H1 (cell line): ENCODE measurements around the gene CUL4A. TPM values are rescaled to one million over a fixed set of nuclear protein-coding genes. Genes with fewer than 3 reads are reported as not detected.

Experiments used
- CTCF ChIA-PET: fragments of 300-600 bp; sonication (Branson Sonifier 250); formaldehyde crosslinking; loops from one replicate; lab custom pipeline; 2021; ENCODE audit not compliant: partially characterized antibody; lab: Charles Lee
- POLR2A ChIA-PET: fragments of 300-600 bp; sonication (Branson Sonifier 250); formaldehyde crosslinking; loops from one replicate; lab custom pipeline; 2021; ENCODE audit warnings: inconsistent platforms; ENCODE audit not compliant: partially characterized antibody; lab: Charles Lee
- DNase-seq, 2 experiments: peaks; one replicate each; pipeline versions ENCODE4 v3.0.0 to v3.0.0-alpha.2; 2010 to 2022; ENCODE audit warnings: low spot score in 2 of 2, low read depth in 1 of 2, mixed read lengths in 1 of 2
- FAIRE-seq: peaks from 2 replicates; lab custom pipeline; 2011; peaks lifted over from hg19 to GRCh38; lab: Jason Lieb, UNC
- H2AFZ ChIP-seq: 2 replicates; pipeline ENCODE4 v1.8.1; 2012; ENCODE audit warnings: low read length, inconsistent platforms
- H2AK5ac ChIP-seq: 2 replicates; pipeline ENCODE4 v1.6.1; 2013; ENCODE audit warnings: low read depth, low read length
- H2BK120ac ChIP-seq: replicated peaks from 2 replicates; pipeline ENCODE3; 2013; ENCODE audit warnings: low read depth, low read length, inconsistent platforms
- H2BK12ac ChIP-seq: 2 replicates; pipeline ENCODE4 v1.6.1; 2013; ENCODE audit warnings: low read depth, low read length
- H2BK15ac ChIP-seq: 2 replicates; pipeline ENCODE4 v1.6.1; 2013; ENCODE audit warnings: low read length
- H2BK20ac ChIP-seq: 2 replicates; pipeline ENCODE4 v1.6.1; 2013; ENCODE audit warnings: low read length
- H2BK5ac ChIP-seq: 2 replicates; pipeline ENCODE4 v1.6.1; 2013; ENCODE audit warnings: low read depth, low read length
- H3K14ac ChIP-seq: 2 replicates; pipeline ENCODE4 v1.6.1; 2013; ENCODE audit warnings: inconsistent platforms; ENCODE audit not compliant: insufficient read length
- H3K18ac ChIP-seq: 2 replicates; pipeline ENCODE4 v1.6.1; 2013; ENCODE audit warnings: low read length; ENCODE audit errors: extremely low read depth
- H3K23ac ChIP-seq: 2 replicates; pipeline ENCODE4 v1.6.1; 2013; ENCODE audit warnings: inconsistent platforms; ENCODE audit not compliant: insufficient read length
- H3K23me2 ChIP-seq: 2 replicates; pipeline ENCODE4 v1.6.1; 2013; ENCODE audit warnings: low read depth, low read length
- H3K27ac ChIP-seq: 2 replicates; pipeline ENCODE4 v1.6.1; 2011; ENCODE audit warnings: low read depth, low read length, inconsistent platforms
- H3K27me3 ChIP-seq, 4 experiments: replicated peaks in 1 of 4; 1 replicate in 1 of 4; 2 replicates in 3 of 4; pipeline versions ENCODE4 v1.6.1 to v1.8.1; 2011 to 2013; ENCODE audit warnings: low read length in 3 of 4, mild to moderate bottlenecking in 3 of 4, inconsistent platforms in 2 of 4, mixed read lengths in 2 of 4, moderate library complexity in 1 of 4; ENCODE audit not compliant: control insufficient read depth in 3 of 4, insufficient read depth in 3 of 4; ENCODE audit errors: extremely low read depth in 1 of 4
- H3K36me3 ChIP-seq, 4 experiments: 2 replicates each; pipeline versions ENCODE4 v1.6.1 to v1.8.1; 2011 to 2013; ENCODE audit warnings: mild to moderate bottlenecking in 4 of 4, low read length in 3 of 4, moderate library complexity in 2 of 4, control low read depth in 1 of 4, inconsistent platforms in 1 of 4; ENCODE audit not compliant: insufficient read depth in 4 of 4, control insufficient read depth in 2 of 4
- H3K4ac ChIP-seq: replicated peaks from 2 replicates; pipeline ENCODE3; 2013; ENCODE audit warnings: low read length, low read depth, mixed read lengths, inconsistent platforms; ENCODE audit not compliant: insufficient read length
- H3K4me1 ChIP-seq, 4 experiments: replicated peaks in 1 of 4; 1 replicate in 1 of 4; 2 replicates in 3 of 4; pipeline versions ENCODE4 v1.6.1 to v1.8.1; 2011 to 2013; ENCODE audit warnings: low read length in 3 of 4, inconsistent platforms in 2 of 4, mixed read lengths in 1 of 4; ENCODE audit not compliant: insufficient read depth in 4 of 4, control insufficient read depth in 3 of 4
- H3K4me2 ChIP-seq, 2 experiments: 2 replicates each; pipeline versions ENCODE4 v1.6.1 to v1.8.1; 2011 to 2013; ENCODE audit warnings: low read depth in 2 of 2, low read length in 2 of 2, control low read depth in 1 of 2, inconsistent platforms in 1 of 2, mild to moderate bottlenecking in 1 of 2; ENCODE audit not compliant: insufficient read depth in 1 of 2
- H3K4me3 ChIP-seq, 4 experiments: fragments of 200-600, 300-600 bp in 1 of 4; sonication (generic), shearing (Covaris generic), sonication (Bioruptor Twin) in 1 of 4; 2 replicates each; pipeline versions ENCODE4 v1.5.1 to v1.8.1; 2011 to 2016; ENCODE audit warnings: low read length in 4 of 4, low read depth in 3 of 4, control low read depth in 2 of 4, inconsistent platforms in 2 of 4, mild to moderate bottlenecking in 2 of 4, mixed read lengths in 1 of 4, moderate library complexity in 1 of 4; ENCODE audit not compliant: insufficient read depth in 2 of 4; ENCODE audit errors: extremely low read depth in 1 of 4
- H3K56ac ChIP-seq: replicated peaks from 2 replicates; pipeline ENCODE3; 2013; ENCODE audit warnings: low read depth, mild to moderate bottlenecking, mixed read lengths, low read length, inconsistent platforms; ENCODE audit not compliant: insufficient read length
- H3K79me1 ChIP-seq: 2 replicates; pipeline ENCODE4 v1.6.1; 2013; ENCODE audit warnings: low read depth, low read length, control low read depth
- H3K79me2 ChIP-seq, 2 experiments: 2 replicates each; pipeline versions ENCODE4 v1.6.1 to v1.8.1; 2012 to 2013; ENCODE audit warnings: low read length in 2 of 2, mild to moderate bottlenecking in 2 of 2, inconsistent platforms in 1 of 2; ENCODE audit not compliant: insufficient read depth in 2 of 2, control insufficient read depth in 1 of 2
- H3K9ac ChIP-seq, 4 experiments: replicated peaks in 1 of 4; 1 replicate in 1 of 4; 2 replicates in 3 of 4; pipeline versions ENCODE4 v1.6.1 to v1.8.1; 2011 to 2013; ENCODE audit warnings: low read depth in 3 of 4, low read length in 3 of 4, control low read depth in 2 of 4, mild to moderate bottlenecking in 2 of 4, moderate library complexity in 2 of 4, inconsistent platforms in 1 of 4; ENCODE audit errors: extremely low read depth in 1 of 4
- H3K9me3 ChIP-seq, 2 experiments: 2 replicates each; pipeline versions ENCODE4 v1.6.1 to v1.8.1; 2012 to 2013; ENCODE audit warnings: mild to moderate bottlenecking in 2 of 2, moderate library complexity in 2 of 2, control low read depth in 1 of 2, inconsistent platforms in 1 of 2, low read depth in 1 of 2, low read length in 1 of 2, mixed read lengths in 1 of 2; ENCODE audit not compliant: insufficient read depth in 2 of 2
- H4K20me1 ChIP-seq, 2 experiments: replicated peaks in 1 of 2; 2 replicates each; pipeline versions ENCODE3 to v1.8.1; 2011 to 2013; ENCODE audit warnings: inconsistent platforms in 2 of 2, low read length in 2 of 2, mild to moderate bottlenecking in 1 of 2; ENCODE audit not compliant: insufficient read depth in 2 of 2, control insufficient read depth in 1 of 2
- H4K5ac ChIP-seq: 2 replicates; pipeline ENCODE4 v1.6.1; 2013; ENCODE audit warnings: low read length, low read depth, mixed read lengths, inconsistent platforms; ENCODE audit not compliant: insufficient read length
- H4K8ac ChIP-seq: 2 replicates; pipeline ENCODE4 v1.8.0; 2013; ENCODE audit warnings: mild to moderate bottlenecking, moderate library complexity, low read length, inconsistent platforms; ENCODE audit not compliant: insufficient read depth; ENCODE audit errors: extremely low read depth
- H4K91ac ChIP-seq: replicated peaks from 2 replicates; pipeline ENCODE3; 2013; ENCODE audit warnings: low read length, mixed read lengths, inconsistent platforms; ENCODE audit not compliant: insufficient read length
- WGBS, 2 experiments: shearing (Covaris generic) in 1 of 2; methylation state at CpG; one replicate each; pipeline versions ENCODE4 v1.1.6 to v1.1.7; 2013 to 2015; ENCODE audit warnings: low lambda C conversion rate in 2 of 2, mixed read lengths in 2 of 2, inconsistent platforms in 1 of 2, low coverage in 1 of 2, missing lambda C conversion rate in 1 of 2; ENCODE audit not compliant: insufficient replicate concordance in 2 of 2, insufficient coverage in 1 of 2, insufficient read length in 1 of 2; ENCODE audit errors: extremely low coverage in 1 of 2, missing lambda C conversion rate in 1 of 2; 5-methylcytosine and 5-hydroxymethylcytosine counted together
- polyA plus RNA-seq, 7 experiments: library from polyadenylated mRNA; depleted of rRNA in 3 of 7; stranded (reverse) in 5 of 7; unstranded in 2 of 7; fragments of >200 nt in 5 of 7; fragments of 200-250 nt in 2 of 7; gene quantifications; 1 replicate in 5 of 7; 2 replicates in 1 of 7; 4 replicates in 1 of 7; pipeline versions ENCODE4 v1.2.1 to v1.2.3, GENCODE V29; 2011 to 2013; ENCODE audit warnings: missing spikeins in 2 of 7, mixed read lengths in 2 of 7
- total RNA-seq: library from RNA; stranded (reverse); fragmentation: NEBNext Ultra II Directional; extraction: Animal tissue kit (Norgen Biotek cat#: 25700); gene quantifications from 2 replicates; pipeline ENCODE4 v1.2.1, GENCODE V29; 2021

The CUL4A gene
- total and polyA plus RNA-seq, 2 of the 8 experiments (the other 6 are each of a cell fraction or from before 2014, with no cell fraction given), result 54.7 to 101 TPM

DNA sequence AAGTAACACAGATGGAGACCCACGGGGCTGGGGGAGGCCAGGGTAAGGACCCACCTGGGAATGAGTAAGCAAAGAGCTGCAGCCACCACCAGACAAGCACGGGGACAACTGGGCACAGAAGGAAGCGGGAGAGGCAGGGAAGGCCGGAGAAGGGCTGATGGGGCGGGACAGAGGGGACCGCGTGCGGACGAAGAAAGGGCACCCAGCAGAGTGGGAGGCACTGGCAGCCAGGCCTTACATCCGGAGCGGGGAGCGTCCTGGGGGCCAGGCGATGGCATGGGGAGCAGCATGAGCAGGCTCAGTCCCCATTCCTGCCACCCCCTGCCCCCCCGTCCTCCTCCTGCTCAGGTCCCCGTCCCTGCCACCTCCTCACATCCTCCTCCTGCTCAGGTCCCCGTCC, 48.0 kb upstream of the CUL4A start:
- Histone ChIP-seq H2BK12ac (no peak overlapping the region), H3K4me3 (no peak overlapping the region), H3K4me1 (peaks cover 0 to 22% (median 14%) of the 10 kb centered on the region in 4 experiments; a peak in 6 of 7 replicates), H2AK5ac (no peak overlapping the region), H3K27ac (no peak overlapping the region), H3K14ac (no peak overlapping the region), H3K36me3 (no peaks in the 10 kb centered on the region), H2BK5ac (no peak overlapping the region), H3K9me3 (no peaks in the 10 kb centered on the region), H3K9ac (no peak overlapping the region), H2BK15ac (no peak overlapping the region; the same call in 1 of the 2 replicates), H2AFZ (no peak overlapping the region), H3K23ac (no peak overlapping the region), H3K79me2 (no peaks in the 10 kb centered on the region), H3K56ac (no peak overlapping the region), H4K8ac (no peak overlapping the region), H4K5ac (no peak overlapping the region), H4K91ac (no peak overlapping the region), H4K20me1 (no peaks in the 10 kb centered on the region), H3K79me1 (no peaks in the 10 kb centered on the region), H3K4me2 (no peak overlapping the region), H3K4ac (no peak overlapping the region), H3K27me3 (no peaks in the 10 kb centered on the region; a peak in 1 of 7 replicates), H2BK120ac (no peak overlapping the region), H3K23me2 (no peaks in the 10 kb centered on the region; the same call in 1 of the 2 replicates), H3K18ac (no peak overlapping the region), H2BK20ac (no peak overlapping the region)
- WGBS, 2 experiments, result 96% methylated on average over 3 of the region's 16 CpGs; no CpG with 5 or more reads in 1 of the 2 experiments
- POLR2A ChIA-PET, result interaction anchor here (1.0 to 1.2 kb wide), 4 partner anchors 14 to 49 kb away, joined by 3 to 7 read pairs (median 3); no protein-coding TSS in a partner anchor
- CTCF ChIA-PET, result no interaction called here
- DNase-seq (no peak), FAIRE-seq (no peak)
